NT2/D1 (cell line): ENCODE data around the gene PLEKHG1.

Experiments
- SUZ12 ChIP-seq: IDR thresholded peaks from 2 replicates; pipeline ENCODE4 v1.6.1; 2011; ENCODE audit not compliant: insufficient read length, insufficient read depth; ENCODE audit errors: extremely low read depth
- YY1 ChIP-seq: IDR thresholded peaks from 2 replicates; pipeline ENCODE4 v1.6.1; 2011; ENCODE audit not compliant: insufficient read length, insufficient read depth
- ZNF274 ChIP-seq: IDR thresholded peaks from 2 replicates; pipeline ENCODE4 v1.6.1; 2011; ENCODE audit warnings: mild to moderate bottlenecking, low read depth, low read length

DNA sequence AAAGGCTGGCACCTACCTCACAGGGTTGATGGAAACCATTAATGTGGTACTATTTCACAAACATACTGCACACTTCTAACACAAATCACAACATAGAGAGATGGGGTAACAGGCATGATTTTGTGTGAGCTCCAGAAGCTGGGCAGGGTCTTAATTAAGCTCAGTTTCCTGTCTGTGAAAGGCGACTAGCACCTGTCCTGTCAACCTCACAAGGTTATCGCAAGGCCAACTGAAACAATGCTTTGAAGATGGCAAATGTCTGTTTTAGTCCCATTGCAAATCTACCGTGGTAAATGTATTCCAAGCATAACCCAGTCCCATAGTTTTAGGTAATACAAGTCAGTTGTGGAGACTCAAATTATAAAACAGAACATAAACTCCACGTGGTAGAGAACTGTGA lies 1.3 kb upstream of the PLEKHG1 start:
- no peak for TF ChIP-seq YY1
- no peak for TF ChIP-seq ZNF274
- TF ChIP-seq SUZ12: no peak
